Skin of body (tissue), 2 donors: ENCODE data around the gene KRT33B. TPM values are rescaled to one million over a fixed set of nuclear protein-coding genes. Genes with fewer than 3 reads are reported as not detected.
A peak's percentile ranks its signal among the peaks of the same experiment; 100 is the strongest.
"Not testable (repeated sequence)": the region's sequence is repeated elsewhere in the genome, so short reads cannot be mapped to it uniquely, and the experiment has no call there.

Experiments
- DNase-seq: peaks from one replicate; lab custom pipeline; 2025; lab: John Stamatoyannopoulos, UW
- total RNA-seq: library from RNA; depleted of rRNA; stranded (reverse); fragments of >200 nt; gene quantifications from one replicate; pipeline ENCODE4 v1.2.3, GENCODE V29; 2014

KRT33B gene
- total RNA-seq, 1 donor from 2014 or later, result 7.7 TPM

- DNase-seq, result no peak
These were observed 21.5 kb downstream of the KRT33B start for GRCh38 chr17:41347869-41348760.

- DNase-seq, result not testable (repeated sequence)
These were observed 23.2 kb downstream of the KRT33B start for GRCh38 chr17:41346421-41346820.

GRCh38 chr17:41345992-41346391 is 23.6 kb downstream of the KRT33B start:
- DNase-seq, result no peak

- no peak for DNase-seq
These were observed 26.6 kb downstream of the KRT33B start for GRCh38 chr17:41343029-41343428.

- no peak for DNase-seq
These were observed 28.4 kb downstream of the KRT33B start for GRCh38 chr17:41340934-41341861.

- DNase-seq, result no peak
These were observed 29.1 kb downstream of the KRT33B start for GRCh38 chr17:41340494-41340893.

GRCh38 chr17:41339571-41340172 is 29.9 kb downstream of the KRT33B start:
- DNase-seq, result no peak

- DNase-seq, result peak; percentile 20
These were observed 30.6 kb downstream of the KRT33B start for GRCh38 chr17:41338961-41339485.

- no peak for DNase-seq
These were observed 33.9 kb downstream of the KRT33B start for GRCh38 chr17:41335747-41336146.

GRCh38 chr17:41334385-41335305 is 35.0 kb downstream of the KRT33B start:
- DNase-seq, result no peak

- no peak for DNase-seq
These were observed 35.8 kb downstream of the KRT33B start for GRCh38 chr17:41333836-41334235.

GRCh38 chr17:41333098-41333497 is 36.5 kb downstream of the KRT33B start:
- DNase-seq, result no peak

- no peak for DNase-seq
These were observed 37.4 kb downstream of the KRT33B start for GRCh38 chr17:41332239-41332638.

GRCh38 chr17:41331606-41332005 is 38.0 kb downstream of the KRT33B start:
- no peak for DNase-seq

- DNase-seq, result no peak
These were observed 40.2 kb downstream of the KRT33B start for GRCh38 chr17:41329279-41329948.

GRCh38 chr17:41328207-41328606 is 41.4 kb downstream of the KRT33B start:
- no peak for DNase-seq

GRCh38 chr17:41327411-41328120 is 42.0 kb downstream of the KRT33B start:
- no peak for DNase-seq

GRCh38 chr17:41326173-41327145 is 43.2 kb downstream of the KRT33B start:
- DNase-seq, result no peak
